GM19438 (cell line): ENCODE data around the gene ATP9B.
A peak's percentile ranks its signal among the peaks of the same experiment; 100 is the strongest.
"Not testable (repeated sequence)": the region's sequence is repeated elsewhere in the genome, so short reads cannot be mapped to it uniquely, and the experiment has no call there.

Source experiments
- ATAC-seq: cut with Tn5 transposase; IDR thresholded peaks from one replicate; pipeline ENCODE4 v1.9.1; 2021; ENCODE audit warnings: low read depth; ENCODE audit not compliant: unreplicated experiment

ATP9B gene

DNA sequence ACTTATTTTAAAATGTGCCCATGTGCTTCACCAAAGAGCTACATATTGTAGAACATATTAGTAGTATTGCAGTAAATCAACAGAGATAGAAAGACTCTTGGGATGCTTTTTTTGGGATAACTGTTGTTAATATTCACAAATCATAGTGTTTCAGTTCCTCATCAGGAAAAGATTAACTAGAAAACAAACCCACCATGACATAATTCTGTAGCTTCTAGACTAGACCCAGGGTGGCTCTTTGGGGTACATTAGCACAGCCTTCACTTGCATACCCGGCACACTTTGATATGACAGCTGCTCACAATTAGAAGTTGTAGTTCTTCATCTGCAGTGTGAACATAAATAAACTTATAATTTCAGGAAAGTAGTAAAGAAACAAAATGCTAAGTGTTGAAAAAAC lies 154.2 kb downstream of the ATP9B start:
- ATAC-seq: peak; percentile 73

DNA sequence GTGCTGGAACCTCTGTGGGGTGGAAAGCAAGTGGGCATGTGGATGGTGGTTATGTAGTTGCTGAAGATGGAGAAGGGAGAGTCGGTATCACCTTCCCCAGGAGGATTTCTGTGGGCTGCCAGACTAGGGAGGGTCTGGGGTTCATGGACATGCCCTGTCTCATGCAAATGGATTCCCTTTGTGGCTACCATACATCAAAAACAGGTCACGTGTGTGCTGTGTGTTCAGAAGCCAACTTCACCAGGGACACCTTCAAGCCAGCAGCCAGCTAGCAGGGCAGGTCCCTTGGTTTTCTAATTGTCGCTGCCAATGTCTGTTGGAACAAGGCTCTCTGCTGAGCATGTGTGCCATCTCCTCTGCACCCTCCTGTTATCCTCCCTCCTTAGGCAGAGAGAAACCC lies 155.2 kb downstream of the ATP9B start:
- ATAC-seq: no peak

GRCh38 chr18:79227621-79228020 lies 158.4 kb downstream of the ATP9B start:
- no peak for ATAC-seq

DNA sequence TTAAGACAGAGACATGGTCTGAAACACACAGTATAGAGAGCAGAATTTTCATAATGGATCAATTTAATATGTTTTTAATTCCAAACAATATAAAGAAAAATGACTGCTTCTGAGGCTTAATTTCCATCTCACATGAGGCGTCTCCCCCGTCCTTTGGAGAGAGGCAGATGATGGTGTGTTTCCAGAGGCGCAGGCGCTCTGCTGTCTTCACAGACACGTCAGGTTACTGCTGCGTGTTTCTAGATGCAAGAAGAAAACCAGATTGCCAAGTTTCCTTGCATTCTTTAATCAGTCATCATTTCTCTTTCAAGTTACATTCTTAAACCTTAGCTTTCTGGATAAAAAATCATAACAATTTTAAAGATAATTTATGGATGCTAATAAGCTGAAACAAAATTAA lies 160.2 kb downstream of the ATP9B start:
- ATAC-seq: no peak

DNA sequence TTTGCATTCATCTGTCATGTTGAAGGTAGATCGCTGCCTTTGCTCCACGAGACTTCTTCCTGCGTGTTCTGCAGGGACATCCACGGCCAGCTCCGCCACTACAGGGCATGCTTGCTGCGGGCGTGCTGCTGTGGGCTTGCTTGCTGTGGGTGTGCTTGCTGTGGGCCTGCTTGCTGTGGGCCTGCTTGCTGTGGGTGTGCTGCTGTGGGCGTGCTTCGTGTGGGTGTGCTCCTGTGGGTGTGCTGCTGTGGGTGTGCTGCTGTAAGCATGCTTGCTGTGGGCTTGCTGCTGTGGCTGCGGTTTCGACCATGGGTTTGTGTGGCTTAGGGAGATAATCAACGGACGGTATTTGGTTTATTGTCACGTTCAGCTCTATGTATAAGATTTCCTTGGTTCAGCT lies 165.2 kb downstream of the ATP9B start:
- no peak for ATAC-seq

- no peak for ATAC-seq
These were observed 170.4 kb downstream of the ATP9B start for GRCh38 chr18:79239631-79240030.

DNA sequence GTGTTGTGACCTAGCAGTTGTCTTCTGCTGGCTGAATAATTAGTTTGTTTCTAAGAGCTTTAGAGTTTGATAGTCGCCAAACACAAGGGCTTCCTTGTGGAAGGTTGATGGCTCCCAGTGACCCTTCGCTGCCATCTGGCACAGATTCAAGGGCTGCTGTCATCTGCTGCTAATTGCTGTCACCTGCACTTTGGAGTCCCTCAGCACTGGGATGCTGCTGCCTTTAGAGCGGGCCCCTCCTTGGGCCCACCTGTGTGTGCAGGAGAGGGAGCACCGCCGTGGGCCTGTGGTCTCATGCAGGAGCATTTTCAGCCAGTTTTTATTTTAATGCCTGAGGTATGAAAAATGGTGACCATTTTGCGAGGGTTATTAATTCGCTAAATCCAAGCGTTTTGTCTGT lies 172.6 kb downstream of the ATP9B start:
- no peak for ATAC-seq

- ATAC-seq: no peak
These were observed 173.1 kb downstream of the ATP9B start for GRCh38 chr18:79242246-79242645.

GRCh38 chr18:79245517-79246001 lies 176.4 kb downstream of the ATP9B start:
- ATAC-seq: no peak

DNA sequence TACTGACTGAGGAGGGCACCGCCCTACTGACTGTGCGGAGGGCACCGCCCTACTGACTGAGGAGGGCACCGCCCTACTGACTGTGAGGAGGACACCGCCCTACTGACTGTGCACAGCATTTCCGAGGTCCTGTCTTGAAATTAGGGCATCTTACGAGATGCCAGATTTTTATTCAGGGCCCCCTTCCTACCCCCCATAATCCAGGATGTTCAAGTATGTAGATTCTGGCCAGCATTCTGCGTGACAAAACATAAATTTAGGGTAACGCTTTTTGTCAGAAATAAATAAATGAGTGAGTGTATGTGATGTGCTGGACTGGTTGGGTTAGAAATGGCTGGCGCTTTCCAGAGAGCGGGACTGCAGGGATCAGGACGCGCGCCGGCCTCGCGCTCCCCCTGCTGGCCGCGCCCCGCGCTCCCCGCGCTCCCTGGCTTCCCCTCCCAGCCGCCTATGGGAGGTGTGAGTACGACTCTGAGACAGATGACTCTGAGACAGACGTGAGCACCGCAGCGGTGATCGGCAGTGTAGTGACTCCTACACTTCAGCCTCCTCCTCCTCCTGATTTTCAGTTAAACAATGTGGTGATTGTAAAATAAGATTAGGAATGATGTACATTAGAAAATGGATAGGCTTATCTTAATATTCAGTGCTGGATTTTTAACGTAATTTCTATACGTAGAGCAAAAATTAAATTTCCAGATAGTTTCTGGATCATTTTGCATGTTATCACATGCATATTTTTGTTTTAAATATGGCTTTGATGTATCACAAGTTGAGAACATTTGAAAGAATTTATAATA lies 177.3 kb downstream of the ATP9B start:
- peak; percentile 98 for ATAC-seq

DNA sequence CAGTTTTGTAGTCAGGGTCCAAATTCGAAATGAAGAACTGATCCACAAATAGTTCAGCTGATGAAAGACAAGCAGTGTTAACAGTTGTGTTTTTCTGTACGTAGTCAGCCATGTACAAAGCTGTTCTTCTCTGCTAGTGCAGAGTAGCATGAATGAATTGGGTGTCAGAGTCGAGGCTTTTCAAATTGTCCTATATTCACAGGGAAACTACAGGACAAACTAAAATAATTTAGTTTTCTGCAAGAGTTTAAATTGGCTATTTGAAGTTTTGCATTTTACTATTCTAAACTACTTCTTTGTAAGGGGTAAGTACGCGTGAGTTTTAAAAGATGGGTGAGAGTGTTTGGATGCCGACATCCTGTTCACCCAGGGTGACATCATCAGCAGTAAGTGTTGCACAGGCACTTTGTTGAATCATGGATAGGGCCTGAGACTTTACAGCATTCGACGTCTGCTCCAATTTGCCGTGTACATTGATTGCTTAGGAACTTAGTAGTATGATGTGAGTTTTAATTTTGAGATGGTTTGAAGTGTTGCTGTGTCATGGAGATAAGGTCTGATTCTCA lies 179.4 kb downstream of the ATP9B start:
- ATAC-seq: no peak

DNA sequence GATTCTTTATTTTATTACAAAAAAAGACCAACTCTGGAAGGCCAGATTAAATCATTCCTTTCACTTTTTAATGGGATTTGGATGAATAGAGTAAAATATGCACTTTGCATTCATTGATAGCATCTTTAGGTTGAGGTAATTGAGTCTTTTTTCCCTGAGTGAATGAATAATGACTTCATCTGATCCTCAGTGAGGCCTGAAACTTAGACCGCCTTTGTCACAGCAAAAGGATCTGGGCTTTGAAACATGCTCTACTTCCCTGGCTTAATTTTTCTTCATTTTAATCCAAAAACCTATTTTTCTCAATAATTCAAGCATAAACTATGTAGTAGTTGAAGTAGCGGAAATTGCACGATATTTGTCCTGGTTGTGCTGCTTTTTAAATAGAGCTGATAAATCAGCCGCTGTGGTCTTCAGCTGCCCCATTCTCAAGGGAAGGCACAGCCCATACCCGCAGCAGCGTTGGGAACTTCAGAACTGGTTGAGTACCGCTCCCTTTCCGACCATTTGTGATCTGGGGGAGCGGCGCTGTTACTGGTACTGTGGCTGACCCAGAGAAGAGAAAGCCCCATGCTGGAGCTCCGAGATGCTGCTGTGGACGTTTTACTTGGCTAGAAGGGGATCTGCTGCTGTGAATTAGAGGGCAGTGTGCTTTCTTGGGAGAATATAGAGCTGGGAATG lies 181.2 kb downstream of the ATP9B start:
- no peak for ATAC-seq

DNA sequence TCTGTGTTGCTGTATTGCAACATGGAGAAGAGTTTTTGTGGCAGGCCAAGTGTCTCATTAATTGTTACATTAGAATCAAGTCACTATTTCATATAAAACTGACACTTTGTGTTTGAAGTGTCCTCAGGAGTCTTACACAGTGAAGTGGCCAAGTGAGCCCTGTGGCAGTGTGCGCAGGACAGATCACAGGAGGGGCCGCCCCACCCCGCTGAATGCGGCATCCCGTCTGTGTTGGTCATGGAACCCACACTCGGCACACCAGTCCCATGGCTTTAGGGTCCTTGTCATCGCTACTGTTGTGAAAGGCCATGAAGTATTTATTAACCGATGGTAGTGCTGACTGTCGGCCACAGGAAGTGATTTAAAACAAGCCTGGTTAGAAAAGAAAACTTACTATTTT lies 181.8 kb downstream of the ATP9B start:
- no peak for ATAC-seq

- ATAC-seq: no peak
These were observed 183.9 kb downstream of the ATP9B start for GRCh38 chr18:79252904-79253633.

DNA sequence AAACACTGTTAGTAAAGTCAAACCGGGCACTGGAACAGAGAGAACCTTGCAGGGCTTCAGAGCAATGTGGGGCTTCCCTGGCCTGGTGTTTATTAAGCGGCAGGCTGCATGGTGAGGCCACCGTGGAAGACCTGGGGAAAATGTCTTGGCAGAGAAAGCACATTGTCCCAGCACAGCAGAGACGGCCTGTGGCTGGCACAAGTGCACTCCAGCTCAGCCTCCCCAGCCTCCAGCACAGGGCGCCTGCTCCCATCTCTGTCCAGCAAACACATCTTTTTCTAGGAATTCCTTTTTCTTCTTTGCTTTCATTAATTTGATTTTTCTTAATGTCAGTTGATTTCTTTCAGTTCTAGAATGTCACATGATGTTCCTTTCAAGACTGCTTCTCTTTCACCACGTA lies 188.3 kb downstream of the ATP9B start:
- ATAC-seq: no peak

- ATAC-seq: no peak
These were observed 189.3 kb downstream of the ATP9B start for GRCh38 chr18:79258447-79258846.

DNA sequence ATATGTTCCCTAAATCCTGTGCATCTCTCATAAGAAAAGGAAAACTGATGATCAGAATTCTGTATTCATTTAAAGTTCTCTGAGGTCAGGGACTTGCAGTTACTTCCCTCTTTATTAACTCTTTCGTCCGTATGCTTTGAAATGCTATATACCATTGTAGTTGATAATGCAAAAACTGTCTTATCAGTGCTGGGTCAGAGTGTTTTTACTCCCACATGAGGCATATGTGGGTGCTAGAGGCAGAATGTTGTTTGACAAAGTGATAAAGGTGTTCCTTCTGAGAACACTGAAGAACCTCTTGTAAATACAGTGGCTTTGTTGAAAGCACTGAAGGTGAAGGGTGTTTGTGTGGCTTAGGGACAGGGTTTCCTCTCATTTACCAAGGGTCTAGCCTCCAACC lies 190.0 kb downstream of the ATP9B start:
- no peak for ATAC-seq

- no peak for ATAC-seq
These were observed 190.8 kb downstream of the ATP9B start for GRCh38 chr18:79260023-79260422.

GRCh38 chr18:79260510-79260909 lies 191.3 kb downstream of the ATP9B start:
- ATAC-seq: no peak

GRCh38 chr18:79265068-79265467 lies 195.9 kb downstream of the ATP9B start:
- ATAC-seq: not testable (repeated sequence)

GRCh38 chr18:79271812-79272211 lies 202.6 kb downstream of the ATP9B start:
- ATAC-seq: not testable (repeated sequence)
